Keratinocyte (primary cell): ENCODE results near the gene RSRC2. TPM values are rescaled to one million over a fixed set of nuclear protein-coding genes. Genes with fewer than 3 reads are reported as not detected.

ENCODE experiments used
- DNase-seq: peaks from one replicate; pipeline ENCODE4 v3.0.0-alpha.2; 2011; ENCODE audit warnings: low read depth, missing footprints, low spot score
- FAIRE-seq: peaks from 2 replicates; lab custom pipeline; 2011; peaks lifted over from hg19 to GRCh38; lab: Jason Lieb, UNC
- H2AFZ ChIP-seq: 2 replicates; pipeline ENCODE4 v1.6.0; 2012; ENCODE audit warnings: low read length, control low read depth, inconsistent platforms; ENCODE audit not compliant: control insufficient read depth
- H3K27ac ChIP-seq: 2 replicates; pipeline ENCODE4 v1.5.1; 2011; ENCODE audit warnings: low read length; ENCODE audit not compliant: control insufficient read depth, insufficient read depth
- H3K27me3 ChIP-seq: 3 replicates; pipeline ENCODE4 v1.6.0; 2011; ENCODE audit warnings: low read length; ENCODE audit not compliant: control insufficient read depth, insufficient read depth; ENCODE audit errors: extremely low read depth
- H3K36me3 ChIP-seq, 2 experiments: 2 replicates in 1 of 2; 3 replicates in 1 of 2; pipeline ENCODE4 v1.5.1; 2011; ENCODE audit warnings: low read length in 2 of 2, mild to moderate bottlenecking in 1 of 2; ENCODE audit not compliant: control insufficient read depth in 2 of 2, insufficient read depth in 2 of 2; ENCODE audit errors: extremely low read depth in 1 of 2
- H3K4me1 ChIP-seq: 3 replicates; pipeline ENCODE4 v1.5.1; 2011; ENCODE audit warnings: low read length; ENCODE audit not compliant: control insufficient read depth, insufficient read depth; ENCODE audit errors: extremely low read depth
- H3K4me2 ChIP-seq: 3 replicates; pipeline ENCODE4 v1.6.0; 2011; ENCODE audit warnings: low read depth, low read length; ENCODE audit not compliant: control insufficient read depth, insufficient read depth; ENCODE audit errors: extremely low read depth
- H3K4me3 ChIP-seq, 3 experiments: fragments of 200-600 bp in 1 of 3; sonication (generic) in 1 of 3; 2 replicates in 2 of 3; 3 replicates in 1 of 3; pipeline ENCODE4 v1.5.1; 2011 to 2016; ENCODE audit warnings: low read length in 3 of 3, mild to moderate bottlenecking in 3 of 3, control low read depth in 2 of 3, inconsistent platforms in 1 of 3, low read depth in 1 of 3, mixed read lengths in 1 of 3, mixed run types in 1 of 3, moderate library complexity in 1 of 3; ENCODE audit not compliant: control insufficient read depth in 2 of 3, insufficient read depth in 2 of 3; ENCODE audit errors: extremely low read depth in 1 of 3
- H3K79me2 ChIP-seq: 2 replicates; pipeline ENCODE4 v1.6.0; 2012; ENCODE audit warnings: low read length; ENCODE audit not compliant: control insufficient read depth, insufficient read depth
- H3K9ac ChIP-seq: 3 replicates; pipeline ENCODE4 v1.6.0; 2011; ENCODE audit warnings: low read length; ENCODE audit not compliant: control insufficient read depth, insufficient read depth; ENCODE audit errors: extremely low read depth
- H3K9me1 ChIP-seq: 3 replicates; pipeline ENCODE4 v1.6.0; 2011; ENCODE audit warnings: low read length; ENCODE audit not compliant: control insufficient read depth, insufficient read depth; ENCODE audit errors: extremely low read depth
- H3K9me3 ChIP-seq: 2 replicates; pipeline ENCODE4 v1.5.1; 2012; ENCODE audit warnings: low read depth, low read length; ENCODE audit not compliant: control insufficient read depth
- H4K20me1 ChIP-seq: 3 replicates; pipeline ENCODE4 v1.6.0; 2011; ENCODE audit warnings: low read length; ENCODE audit not compliant: control insufficient read depth, insufficient read depth; ENCODE audit errors: extremely low read depth
- EZH2 ChIP-seq: IDR thresholded peaks from one replicate; pipeline ENCODE4 v1.6.1; 2012; ENCODE audit warnings: inconsistent platforms, mild to moderate bottlenecking, low read length, moderate library complexity
- dilution Hi-C: fragments of 300-500 bp; cut with MboI; formaldehyde crosslinking; loops from one replicate; pipeline ENCODE4 v1.7.0; 2020; ENCODE audit warnings: low sequenced_read_pairs; ENCODE audit not compliant: extremely low pct_ligation_motif_present
- polyA plus RNA-seq, 5 experiments: library from polyadenylated mRNA; depleted of rRNA in 3 of 5; stranded (reverse) in 3 of 5; stranded (forward) in 1 of 5; unstranded in 1 of 5; fragments of >200 nt; gene quantifications; 1 replicate in 1 of 5; 2 replicates in 3 of 5; 3 replicates in 1 of 5; pipeline versions ENCODE4 v1.2.1 to v1.2.3, GENCODE V29; 2011 to 2012; ENCODE audit warnings: missing spikeins in 2 of 5, low read depth in 1 of 5, low replicate concordance in 1 of 5
- TF ChIP-seq, protein P1 (sequence below), 3 experiments: IDR thresholded peaks in 1 of 3; conservative IDR thresholded peaks in 1 of 3; optimal IDR thresholded peaks in 1 of 3; 2 replicates in 2 of 3; 3 replicates in 1 of 3; pipeline versions ENCODE3 to v1.5.1; 2011; ENCODE audit warnings: low read length in 3 of 3, mild to moderate bottlenecking in 3 of 3, moderate library complexity in 2 of 3, control low read depth in 1 of 3, inconsistent platforms in 1 of 3; ENCODE audit not compliant: insufficient read depth in 2 of 3; ENCODE audit errors: extremely low read depth in 1 of 3

The RSRC2 gene
- polyA plus RNA-seq, 1 donor (not counting 4 experiments of a cell fraction or from before 2014, with no cell fraction given), result 45.6 TPM

- H3K4me3 ChIP-seq, result no peak overlapping the region
- no peak for FAIRE-seq
- no peaks in the 10 kb centered on the region for H4K20me1 ChIP-seq
- no peaks in the 10 kb centered on the region for H3K27me3 ChIP-seq
- DNase-seq, result no peak
- dilution Hi-C loops, result no loop called here
- no peaks in the 10 kb centered on the region for H3K4me1 ChIP-seq
- peaks cover 6% of the 10 kb centered on the region for H3K79me2 ChIP-seq
- no peak overlapping the region for H3K27ac ChIP-seq
- no peak overlapping the region for H3K4me2 ChIP-seq
- H3K9me3 ChIP-seq, result no peaks in the 10 kb centered on the region
- TF ChIP-seq, protein P1, sequence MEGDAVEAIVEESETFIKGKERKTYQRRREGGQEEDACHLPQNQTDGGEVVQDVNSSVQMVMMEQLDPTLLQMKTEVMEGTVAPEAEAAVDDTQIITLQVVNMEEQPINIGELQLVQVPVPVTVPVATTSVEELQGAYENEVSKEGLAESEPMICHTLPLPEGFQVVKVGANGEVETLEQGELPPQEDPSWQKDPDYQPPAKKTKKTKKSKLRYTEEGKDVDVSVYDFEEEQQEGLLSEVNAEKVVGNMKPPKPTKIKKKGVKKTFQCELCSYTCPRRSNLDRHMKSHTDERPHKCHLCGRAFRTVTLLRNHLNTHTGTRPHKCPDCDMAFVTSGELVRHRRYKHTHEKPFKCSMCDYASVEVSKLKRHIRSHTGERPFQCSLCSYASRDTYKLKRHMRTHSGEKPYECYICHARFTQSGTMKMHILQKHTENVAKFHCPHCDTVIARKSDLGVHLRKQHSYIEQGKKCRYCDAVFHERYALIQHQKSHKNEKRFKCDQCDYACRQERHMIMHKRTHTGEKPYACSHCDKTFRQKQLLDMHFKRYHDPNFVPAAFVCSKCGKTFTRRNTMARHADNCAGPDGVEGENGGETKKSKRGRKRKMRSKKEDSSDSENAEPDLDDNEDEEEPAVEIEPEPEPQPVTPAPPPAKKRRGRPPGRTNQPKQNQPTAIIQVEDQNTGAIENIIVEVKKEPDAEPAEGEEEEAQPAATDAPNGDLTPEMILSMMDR (optimal IDR thresholded peaks at IDR 0.05 in 1 of 3, IDR thresholded peaks at IDR 0.05 in 1 of 3, conservative IDR thresholded peaks at IDR 0.05 in 1 of 3; ENCODE audit: extremely low read depth in 1 of 3, insufficient read depth in 2 of 3, low read length in 3 of 3), result no peak
- no peak overlapping the region for H3K9ac ChIP-seq
- H3K36me3 ChIP-seq, result peaks cover 1 to 5% of the 10 kb centered on the region in 2 experiments
- H3K9me1 ChIP-seq, result no peaks in the 10 kb centered on the region
- no peak overlapping the region for H2AFZ ChIP-seq
These were observed 10.3 kb upstream of the RSRC2 start for GRCh38 chr12:122537021-122537420.

GRCh38 chr12:122533856-122534255, 7.1 kb upstream of the RSRC2 start:
- dilution Hi-C loops, result no loop called here
- Histone ChIP-seq H2AFZ (no peak overlapping the region), H3K27me3 (no peaks in the 10 kb centered on the region), H3K9me3 (no peaks in the 10 kb centered on the region), H3K27ac (no peak overlapping the region), H3K4me1 (no peaks in the 10 kb centered on the region), H3K36me3 (peaks cover 1 to 13% of the 10 kb centered on the region in 2 experiments), H3K9ac (no peak overlapping the region), H3K9me1 (no peaks in the 10 kb centered on the region), H4K20me1 (no peaks in the 10 kb centered on the region), H3K4me2 (no peak overlapping the region), H3K4me3 (no peak overlapping the region), H3K79me2 (peaks cover 26% of the 10 kb centered on the region)
- no peak for DNase-seq
- FAIRE-seq, result no peak
- TF ChIP-seq, protein P1 (optimal IDR thresholded peaks at IDR 0.05 in 1 of 3, IDR thresholded peaks at IDR 0.05 in 1 of 3, conservative IDR thresholded peaks at IDR 0.05 in 1 of 3; ENCODE audit: extremely low read depth in 1 of 3, insufficient read depth in 2 of 3, low read length in 3 of 3), result no peak
- TF ChIP-seq EZH2, result no peak
